Choroid plexus epithelial cell (primary cell): Measurements from ENCODE around the gene VPS45.
A peak's percentile ranks its signal among the peaks of the same experiment; 100 is the strongest.

Source experiments
- DNase-seq: peaks from one replicate; pipeline ENCODE4 v3.0.0-alpha.2; 2010; ENCODE audit warnings: low read depth
- H3K4me3 ChIP-seq: 2 replicates; pipeline ENCODE4 v1.5.1; 2011; ENCODE audit warnings: low read depth, mild to moderate bottlenecking, control low read depth, low read length, moderate library complexity
- CTCF ChIP-seq: conservative IDR thresholded peaks from 2 replicates; pipeline ENCODE4 v1.5.1; 2011; ENCODE audit warnings: low read depth, mild to moderate bottlenecking, control low read depth, inconsistent platforms, low read length, moderate library complexity

Gene VPS45

GRCh38 chr1:150094734-150095265 lies 27.2 kb downstream of the VPS45 start:
- no peak overlapping the region for H3K4me3 ChIP-seq
- no peak for TF ChIP-seq CTCF
- no peak for DNase-seq

- no peak overlapping the region for H3K4me3 ChIP-seq
- DNase-seq = no peak
- TF ChIP-seq CTCF = no peak
Observed at GRCh38 chr1:150102986-150103385, 35.4 kb downstream of the VPS45 start.

- DNase-seq = peak; percentile 34
- TF ChIP-seq CTCF = no peak
- no peak overlapping the region for H3K4me3 ChIP-seq
Observed at GRCh38 chr1:150106341-150106740, 38.8 kb downstream of the VPS45 start.

- H3K4me3 ChIP-seq = no peak overlapping the region
- no peak for DNase-seq
- TF ChIP-seq CTCF = no peak
Observed at GRCh38 chr1:150109586-150109985, 42.0 kb downstream of the VPS45 start.

GRCh38 chr1:150110116-150110515 lies 42.5 kb downstream of the VPS45 start:
- no peak for TF ChIP-seq CTCF
- DNase-seq = no peak
- H3K4me3 ChIP-seq = no peak overlapping the region

- TF ChIP-seq CTCF = no peak
- H3K4me3 ChIP-seq = no peak overlapping the region
- no peak for DNase-seq
Observed at GRCh38 chr1:150111670-150112069, 44.1 kb downstream of the VPS45 start.

- no peak for TF ChIP-seq CTCF
- DNase-seq = no peak
- no peak overlapping the region for H3K4me3 ChIP-seq
Observed at GRCh38 chr1:150115121-150115520, 47.5 kb downstream of the VPS45 start.
